T-cell (primary cell): ENCODE measurements around the gene FBXL2. TPM values are rescaled to one million over a fixed set of nuclear protein-coding genes. Genes with fewer than 3 reads are reported as not detected.

Experiments used
- ATAC-seq, 4 experiments: fragments of 200-7000 bp in 3 of 4; fragments of 150-1000 bp in 1 of 4; cut with Tn5 transposase; replicated peaks in 1 of 4; 1 replicate in 3 of 4; 2 replicates in 1 of 4; pipeline ENCODE4 v1.10.0; 2021; ENCODE audit warnings: moderate library complexity in 3 of 4, mild to moderate bottlenecking in 2 of 4, moderate number of reproducible peaks in 1 of 4
- CTCF ChIA-PET, 2 donors: fragments of 300-600 bp; sonication (Branson Sonifier 250); formaldehyde crosslinking; loops; one replicate each; lab custom pipeline; 2022; ENCODE audit warnings: antibody characterized with exemption in 2 of 2; lab: Charles Lee
- POLR2A ChIA-PET, 2 donors: fragments of 300-600 bp; sonication (Branson Sonifier 250); formaldehyde crosslinking; loops; one replicate each; lab custom pipeline; 2022; ENCODE audit warnings: antibody characterized with exemption in 2 of 2; lab: Charles Lee
- DNase-seq, 35 experiments: peaks; one replicate each; pipeline versions ENCODE4 v3.0.0 to v3.0.0-alpha.2; 2013 to 2023
- H3K27ac ChIP-seq: one replicate; pipeline ENCODE4 v1.5.1; 2013; ENCODE audit warnings: low read length
- H3K27me3 ChIP-seq, 2 experiments: replicated peaks in 1 of 2; 1 replicate in 1 of 2; 2 replicates in 1 of 2; pipeline versions ENCODE4 v1.6.1 to v1.7.0; 2013; ENCODE audit warnings: low read length in 1 of 2, mixed read lengths in 1 of 2; ENCODE audit not compliant: control insufficient read depth in 2 of 2, insufficient read depth in 2 of 2; ENCODE audit errors: extremely low read depth in 1 of 2
- H3K36me3 ChIP-seq, 2 donors: 1 replicate in 1 of 2; 2 replicates in 1 of 2; pipeline versions ENCODE4 v1.6.1 to v1.7.0; 2013; ENCODE audit warnings: low read length in 1 of 2; ENCODE audit not compliant: control insufficient read depth in 2 of 2, insufficient read depth in 1 of 2; ENCODE audit errors: extremely low read depth in 1 of 2
- H3K4me1 ChIP-seq, 2 experiments: 1 replicate in 1 of 2; 2 replicates in 1 of 2; pipeline versions ENCODE4 v1.6.1 to v1.7.0; 2013; ENCODE audit warnings: low read length in 2 of 2, mixed read lengths in 1 of 2; ENCODE audit not compliant: insufficient read depth in 2 of 2, control insufficient read depth in 1 of 2; ENCODE audit errors: extremely low read depth in 1 of 2
- H3K4me3 ChIP-seq, 2 donors: 1 replicate in 1 of 2; 2 replicates in 1 of 2; pipeline versions ENCODE4 v1.5.1 to v1.7.0; 2013; ENCODE audit warnings: mild to moderate bottlenecking in 2 of 2, low read length in 1 of 2, moderate library complexity in 1 of 2; ENCODE audit not compliant: control insufficient read depth in 1 of 2; ENCODE audit errors: extremely low read depth in 1 of 2
- H3K9me3 ChIP-seq: 2 replicates; pipeline ENCODE4 v1.7.0; 2013
- H3K27ac Mint-ChIP-seq, 2 donors: one replicate each; pipeline ENCODE4 v1.8.0; 2020 to 2021; ENCODE audit warnings: mild to moderate bottlenecking in 2 of 2, mixed read lengths in 2 of 2
- H3K27me3 Mint-ChIP-seq, 2 donors: one replicate each; pipeline ENCODE4 v1.8.0; 2021 to 2022; ENCODE audit warnings: mixed read lengths in 2 of 2
- H3K36me3 Mint-ChIP-seq: one replicate; pipeline ENCODE4 v1.8.0; 2021; ENCODE audit warnings: mixed read lengths
- H3K4me1 Mint-ChIP-seq, 3 donors: one replicate each; pipeline ENCODE4 v1.8.0; 2020 to 2022; ENCODE audit warnings: mixed read lengths in 3 of 3, mild to moderate bottlenecking in 1 of 3
- H3K4me3 Mint-ChIP-seq, 3 donors: one replicate each; pipeline ENCODE4 v1.8.0; 2020 to 2022; ENCODE audit warnings: mild to moderate bottlenecking in 3 of 3, mixed read lengths in 3 of 3, moderate library complexity in 3 of 3
- H3K9me3 Mint-ChIP-seq, 3 donors: one replicate each; pipeline ENCODE4 v1.8.0; 2020 to 2022; ENCODE audit warnings: mixed read lengths in 3 of 3
- WGBS: methylation state at CpG from one replicate; pipeline ENCODE4 v1.1.5; 2013; ENCODE audit warnings: missing lambda C conversion rate; ENCODE audit not compliant: insufficient coverage; 5-methylcytosine and 5-hydroxymethylcytosine counted together
- total RNA-seq, 35 experiments: library from RNA in 6 of 35; stranded (reverse) in 6 of 35; fragments of 120-200 nt in 1 of 35; gene quantifications; one replicate each; pipeline versions ENCODE4 v1.2.1 to v1.2.4 and lab custom pipeline; 2013 to 2026

Gene FBXL2
- total RNA-seq, 5 donors from 2014 or later (not counting 1 experiment from before 2014, with no cell fraction given), result 0.39 TPM; not detected in 4

DNA sequence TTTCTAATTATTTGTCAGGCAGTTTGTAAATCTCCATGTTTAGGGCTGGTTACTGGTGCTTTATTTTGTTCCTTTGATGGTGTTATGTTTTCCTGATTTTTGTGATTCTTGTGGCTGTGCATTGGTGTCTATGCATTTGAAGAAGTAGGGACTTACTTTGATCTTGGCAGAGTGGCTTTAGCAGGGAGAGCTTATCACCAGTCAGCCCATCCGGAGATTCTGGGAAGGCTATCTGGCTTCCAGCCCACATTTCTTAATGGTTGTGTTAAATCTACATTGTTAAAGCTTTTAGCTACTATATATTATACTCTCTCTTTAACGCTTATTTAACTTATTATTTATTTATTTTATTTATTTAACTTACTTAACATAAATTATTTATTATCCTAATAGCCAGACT lies 35.1 kb downstream of the FBXL2 start:
- peaks cover 5 to 12% (median 10%) of the 10 kb centered on the region in 3 donors for H3K9me3 Mint-ChIP-seq
- H3K27ac Mint-ChIP-seq, result no peak overlapping the region
- Histone ChIP-seq H3K4me3 (no peak overlapping the region), H3K9me3 (no peaks in the 10 kb centered on the region), H3K36me3 (no peaks in the 10 kb centered on the region), H3K27ac (no peak overlapping the region), H3K27me3 (peaks cover 0 to 6% of the 10 kb centered on the region in 2 experiments), H3K4me1 (no peaks in the 10 kb centered on the region)
- no CpG with 5 or more reads among the region's 2 CpGs for WGBS
- H3K36me3 Mint-ChIP-seq, result no peaks in the 10 kb centered on the region
- DNase-seq (no peak), ATAC-seq (no peak)
- ChIA-PET POLR2A (no interaction called here), CTCF (interaction anchor here in 1 of 2 donors (0.6 kb wide), 1 partner anchor 238 kb away, joined by 8 read pairs; no protein-coding TSS in a partner anchor)
- peaks cover 13 to 19% of the 10 kb centered on the region in 2 donors for H3K27me3 Mint-ChIP-seq
- no peak overlapping the region for H3K4me3 Mint-ChIP-seq
- H3K4me1 Mint-ChIP-seq, result no peaks in the 10 kb centered on the region

DNA sequence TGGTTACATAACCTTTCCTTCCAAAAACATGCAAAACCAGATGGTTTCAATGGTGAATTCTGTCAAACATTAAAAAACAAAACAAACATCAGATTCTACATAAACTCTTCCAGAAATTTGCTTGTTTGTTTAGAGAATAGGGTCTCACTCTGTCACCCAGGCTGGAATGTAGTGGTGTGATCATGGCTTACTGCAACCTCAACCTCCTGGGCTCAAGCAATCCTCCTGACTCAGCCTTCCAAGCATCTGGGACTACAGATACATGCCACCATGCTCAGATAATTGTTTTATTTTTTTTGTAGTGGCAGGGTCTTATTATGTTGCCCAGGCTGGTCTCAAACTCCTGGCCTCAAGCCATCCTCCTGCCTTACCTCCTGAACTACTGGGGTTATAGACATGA lies 36.1 kb downstream of the FBXL2 start:
- ATAC-seq (no peak), DNase-seq (no peak)
- peaks cover 0 to 6% (median 5%) of the 10 kb centered on the region in 3 donors for H3K4me1 Mint-ChIP-seq
- peaks cover 5 to 12% (median 10%) of the 10 kb centered on the region in 3 donors for H3K9me3 Mint-ChIP-seq
- Histone ChIP-seq H3K9me3 (no peaks in the 10 kb centered on the region), H3K4me3 (no peak overlapping the region), H3K27me3 (peaks cover 0 to 6% of the 10 kb centered on the region in 2 experiments), H3K36me3 (no peaks in the 10 kb centered on the region), H3K27ac (no peak overlapping the region), H3K4me1 (no peaks in the 10 kb centered on the region)
- peaks cover 13 to 18% of the 10 kb centered on the region in 2 donors for H3K27me3 Mint-ChIP-seq
- no peaks in the 10 kb centered on the region for H3K36me3 Mint-ChIP-seq
- H3K4me3 Mint-ChIP-seq, result no peak overlapping the region
- ChIA-PET POLR2A (no interaction called here), CTCF (no interaction called here)
- H3K27ac Mint-ChIP-seq, result no peak overlapping the region

DNA sequence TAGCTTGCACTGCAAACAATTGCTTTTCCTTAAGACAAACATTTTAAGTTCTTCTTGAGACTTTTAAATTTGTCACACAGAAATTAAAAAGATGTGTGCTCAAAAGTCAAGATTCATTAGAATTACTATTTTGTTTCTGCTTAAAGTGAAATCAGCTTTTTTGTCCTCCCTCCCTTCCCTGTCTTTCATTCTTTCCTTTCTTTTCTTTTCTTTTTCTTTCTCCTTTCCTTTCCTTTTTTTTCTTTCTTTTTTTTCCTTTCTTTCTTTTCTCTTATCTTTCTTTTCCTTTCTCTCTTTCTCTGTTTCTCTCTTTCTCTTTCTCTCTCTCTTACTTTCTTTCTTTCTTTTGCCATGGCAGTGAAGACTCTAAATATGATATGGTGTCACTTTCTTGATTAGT lies 37.8 kb downstream of the FBXL2 start:
- ChIA-PET POLR2A (no interaction called here), CTCF (no interaction called here)
- no peaks in the 10 kb centered on the region for H3K36me3 Mint-ChIP-seq
- H3K36me3 ChIP-seq, result no peaks in the 10 kb centered on the region
- H3K9me3 Mint-ChIP-seq, result peaks cover 5 to 10% (median 10%) of the 10 kb centered on the region in 3 donors
- ATAC-seq, result no peak
- H3K4me1 ChIP-seq, result no peaks in the 10 kb centered on the region
- no peaks in the 10 kb centered on the region for H3K9me3 ChIP-seq
- peaks cover 0 to 7% (median 7%) of the 10 kb centered on the region in 3 donors for H3K4me1 Mint-ChIP-seq
- H3K27me3 ChIP-seq, result peaks cover 0 to 6% of the 10 kb centered on the region in 2 experiments
- peak overlapping the region in 1 of 2 donors; percentile 39 for H3K27ac Mint-ChIP-seq
- no peak overlapping the region for H3K4me3 ChIP-seq
- DNase-seq, result no peak
- no peak overlapping the region for H3K4me3 Mint-ChIP-seq
- no peak overlapping the region for H3K27ac ChIP-seq
- peaks cover 12 to 19% of the 10 kb centered on the region in 2 donors for H3K27me3 Mint-ChIP-seq

DNA sequence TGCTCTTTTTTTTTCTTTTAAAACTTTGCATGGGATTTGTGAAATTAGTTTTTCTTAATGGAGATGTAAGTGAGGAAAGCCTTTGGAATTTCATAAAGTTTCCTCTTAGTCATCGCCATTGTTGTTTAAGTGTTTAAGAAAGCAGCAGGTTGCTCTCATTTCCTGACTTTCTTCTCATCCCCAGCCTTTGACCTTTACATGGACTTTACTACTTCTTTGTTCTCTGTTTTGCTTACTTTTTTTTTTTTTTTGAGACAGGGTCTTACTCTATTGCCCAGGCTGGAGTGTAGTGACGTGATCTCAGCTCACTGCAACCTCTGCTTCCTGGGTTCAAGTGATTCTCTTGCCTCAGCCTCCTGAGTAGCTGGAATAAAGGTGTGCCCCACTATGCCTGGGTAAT lies 38.6 kb downstream of the FBXL2 start:
- DNase-seq (no peak), ATAC-seq (no peak)
- H3K36me3 Mint-ChIP-seq, result no peaks in the 10 kb centered on the region
- Histone ChIP-seq H3K27ac (no peak overlapping the region), H3K9me3 (no peaks in the 10 kb centered on the region), H3K36me3 (no peaks in the 10 kb centered on the region), H3K4me3 (no peak overlapping the region), H3K27me3 (peaks cover 0 to 11% of the 10 kb centered on the region in 2 experiments), H3K4me1 (no peaks in the 10 kb centered on the region)
- ChIA-PET POLR2A (no interaction called here), CTCF (no interaction called here)
- peaks cover 0 to 7% (median 7%) of the 10 kb centered on the region in 3 donors for H3K4me1 Mint-ChIP-seq
- H3K9me3 Mint-ChIP-seq, result peaks cover 5 to 9% (median 9%) of the 10 kb centered on the region in 3 donors
- 40% methylated on average over 1 of the region's 2 CpGs for WGBS
- H3K27me3 Mint-ChIP-seq, result peaks cover 15 to 21% of the 10 kb centered on the region in 2 donors
- no peak overlapping the region for H3K4me3 Mint-ChIP-seq
- H3K27ac Mint-ChIP-seq, result no peak overlapping the region

DNA sequence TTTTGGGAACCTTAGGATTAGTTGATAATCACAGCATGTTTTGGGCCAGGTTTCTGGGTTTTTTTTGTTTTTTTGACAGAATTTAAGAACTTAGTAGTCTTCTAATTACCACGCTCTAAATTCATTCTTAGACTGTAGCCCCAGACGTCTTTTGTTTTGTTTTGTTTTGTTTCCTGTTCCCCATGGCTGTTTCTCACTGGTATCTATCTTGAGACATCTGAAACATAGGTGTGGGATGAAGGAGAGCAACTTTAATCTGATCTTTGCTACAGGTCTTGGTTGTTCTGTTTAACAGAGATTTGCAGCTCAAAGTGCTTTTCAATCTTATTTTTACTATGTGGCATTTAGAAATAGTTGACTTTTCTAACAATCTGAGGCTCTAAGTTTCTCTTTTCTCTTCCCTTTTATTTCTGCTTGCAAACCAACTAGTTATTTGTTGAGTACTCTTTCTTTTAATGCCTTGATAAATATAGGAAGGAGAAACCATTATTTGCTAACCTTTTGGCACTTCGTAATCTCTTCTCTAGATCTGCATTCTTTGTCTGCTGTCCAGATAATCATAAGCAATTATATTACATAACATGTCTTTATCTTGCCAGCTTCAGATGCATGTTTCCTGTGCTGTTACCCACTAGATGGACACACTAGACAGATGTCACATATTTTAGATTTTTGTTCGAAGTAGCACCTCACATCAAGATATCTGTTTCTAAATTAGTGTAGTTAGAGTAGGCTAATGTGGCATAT lies 40.9 kb downstream of the FBXL2 start:
- Mint-ChIP-seq H3K4me3 (no peak overlapping the region), H3K4me1 (peaks cover 0 to 7% (median 7%) of the 10 kb centered on the region in 3 donors), H3K27me3 (peaks cover 15 to 18% of the 10 kb centered on the region in 2 donors), H3K9me3 (peaks cover 0 to 3% (median 0%) of the 10 kb centered on the region in 3 donors), H3K36me3 (no peaks in the 10 kb centered on the region), H3K27ac (no peak overlapping the region)
- ChIA-PET POLR2A (no interaction called here), CTCF (no interaction called here)
- no peaks in the 10 kb centered on the region for H3K4me1 ChIP-seq
- no peak for DNase-seq
- H3K27ac ChIP-seq, result no peak overlapping the region
- peaks cover 0 to 10% of the 10 kb centered on the region in 2 experiments for H3K27me3 ChIP-seq
- WGBS, result no CpG with 5 or more reads among the region's 4 CpGs
- H3K4me3 ChIP-seq, result no peak overlapping the region
- ATAC-seq, result no peak
- H3K36me3 ChIP-seq, result no peaks in the 10 kb centered on the region
- no peaks in the 10 kb centered on the region for H3K9me3 ChIP-seq

DNA sequence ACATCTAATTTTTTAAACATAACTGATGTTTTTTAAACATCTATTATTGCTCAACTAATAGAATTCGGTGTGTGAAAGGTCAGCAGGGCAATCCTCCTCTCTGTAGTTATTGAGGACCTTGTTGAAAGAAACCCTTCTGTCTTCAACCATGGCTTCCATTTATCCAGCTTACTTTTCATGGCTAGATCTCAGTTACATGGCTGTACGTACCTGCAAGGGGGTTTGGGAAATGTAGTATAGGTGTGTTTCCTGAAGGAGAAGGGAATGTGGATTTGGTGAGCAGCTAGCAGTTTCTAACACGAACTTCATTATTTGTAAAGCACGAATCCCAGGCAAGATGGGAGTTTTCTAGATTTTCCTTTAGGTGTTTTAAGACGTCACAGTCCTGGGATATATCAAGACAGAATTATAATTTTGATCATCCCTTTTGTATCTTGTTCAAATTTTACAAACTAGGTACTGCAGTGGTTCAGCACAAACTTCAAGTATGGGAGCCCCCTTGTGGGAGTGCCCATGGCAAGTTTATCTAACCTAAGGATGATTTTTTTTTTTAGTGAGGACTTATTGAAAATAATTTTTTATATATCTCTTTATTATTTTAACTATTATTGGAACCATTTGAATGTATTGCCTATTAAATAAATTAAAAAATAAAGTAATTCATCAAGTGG lies 41.6 kb downstream of the FBXL2 start:
- POLR2A ChIA-PET, result no interaction called here
- no peaks in the 10 kb centered on the region for H3K9me3 ChIP-seq
- 90% methylated on average over 2 of the region's 5 CpGs for WGBS

More for the DNA sequence above, 41.6 kb downstream of the FBXL2 start:
- Mint-ChIP-seq H3K27me3 (peaks cover 19 to 20% of the 10 kb centered on the region in 2 donors), H3K9me3 (peaks cover 0 to 3% (median 0%) of the 10 kb centered on the region in 3 donors), H3K27ac (no peak overlapping the region), H3K36me3 (no peaks in the 10 kb centered on the region), H3K4me3 (no peak overlapping the region), H3K4me1 (peaks cover 0 to 7% (median 7%) of the 10 kb centered on the region in 3 donors)
- Histone ChIP-seq H3K4me1 (no peaks in the 10 kb centered on the region), H3K27me3 (peaks cover 0 to 8% of the 10 kb centered on the region in 2 experiments), H3K4me3 (no peak overlapping the region), H3K27ac (no peak overlapping the region), H3K36me3 (no peaks in the 10 kb centered on the region)
- no peak for DNase-seq
- CTCF ChIA-PET, result no interaction called here
- ATAC-seq, result no peak
